HepG2 (cell line): Measurements from ENCODE around the gene KRT79. TPM values are rescaled to one million over a fixed set of nuclear protein-coding genes. Genes with fewer than 3 reads are reported as not detected.

ENCODE experiments used
- ADNP ChIP-seq: sonication (generic); formaldehyde crosslinking; IDR thresholded peaks from 2 replicates; pipeline ENCODE4 v1.4.0; 2020; ENCODE audit warnings: missing genetic modification reagents
- CBFB ChIP-seq: sonication (generic); formaldehyde crosslinking; IDR thresholded peaks from 2 replicates; pipeline ENCODE4 v1.4.0; 2020; ENCODE audit warnings: missing genetic modification reagents
- MAFF ChIP-seq: IDR thresholded peaks from 2 replicates; pipeline ENCODE4 v1.6.1; 2011; ENCODE audit warnings: low read depth, low read length, improper control_type of control experiment
- NFKB2 ChIP-seq: sonication (generic); formaldehyde crosslinking; IDR thresholded peaks from 2 replicates; pipeline ENCODE4 v1.4.0; 2020; ENCODE audit warnings: missing genetic modification reagents, borderline replicate concordance
- PCBP1 ChIP-seq: fragments of 200-400 bp; formaldehyde crosslinking; IDR thresholded peaks from 2 replicates; pipeline ENCODE4 v1.6.1; 2017; ENCODE audit warnings: mild to moderate bottlenecking, low read depth, low read length, borderline replicate concordance
- RAD21 ChIP-seq: fragments of 450-650 bp; formaldehyde crosslinking; IDR thresholded peaks from 2 replicates; pipeline ENCODE4 v1.5.0; 2020; ENCODE audit warnings: mild to moderate bottlenecking
- SRSF9 ChIP-seq: fragments of 200-400 bp; formaldehyde crosslinking; IDR thresholded peaks from 2 replicates; pipeline ENCODE4 v1.6.1; 2018; ENCODE audit warnings: borderline replicate concordance, mild to moderate bottlenecking, low read depth, low read length; ENCODE audit not compliant: insufficient read depth, poor library complexity, severe bottlenecking
- TEAD3 ChIP-seq: optimal IDR thresholded peaks from 2 replicates; pipeline ENCODE3; 2016; ENCODE audit warnings: borderline replicate concordance
- XRCC5 ChIP-seq: fragments of 200-400 bp; formaldehyde crosslinking; optimal IDR thresholded peaks from 2 replicates; pipeline ENCODE3; 2017; ENCODE audit warnings: mild to moderate bottlenecking, low read length
- ZNF3 ChIP-seq: IDR thresholded peaks from 2 replicates; pipeline ENCODE4 v1.7.0; 2017; ENCODE audit warnings: inconsistent platforms
- ZNF670 ChIP-seq: sonication (generic); formaldehyde crosslinking; IDR thresholded peaks from 2 replicates; pipeline ENCODE4 v1.8.0; 2022; ENCODE audit warnings: mild to moderate bottlenecking, missing genetic modification reagents, borderline replicate concordance
- polyA plus RNA-seq, 8 experiments: library from polyadenylated mRNA; depleted of rRNA in 3 of 8; stranded (reverse) in 7 of 8; unstranded in 1 of 8; fragments of >200 nt; fragmentation: Illumina TruSeq in 4 of 8; extraction: Trizol in 4 of 8; gene quantifications; 2 replicates each; pipeline versions ENCODE4 v1.2.1 to v1.2.3, GENCODE V29; 2011 to 2016; ENCODE audit warnings: low read depth in 4 of 8, missing spikeins in 1 of 8, mixed read lengths in 1 of 8; ENCODE audit not compliant: insufficient read depth in 1 of 8
- total RNA-seq, 5 experiments: library from RNA; depleted of rRNA; stranded (reverse); fragments of >200 nt; fragmentation: Illumina TruSeq; extraction: Trizol; gene quantifications; 2 replicates each; pipeline ENCODE4 v1.2.3, GENCODE V29; 2016; ENCODE audit warnings: low read depth in 1 of 5
- TF ChIP-seq, protein P1 (sequence below): IDR thresholded peaks from 2 replicates; pipeline ENCODE4 v1.6.1; 2016; ENCODE audit warnings: control low read depth
- TF ChIP-seq, protein P2 (sequence below): sonication (generic); formaldehyde crosslinking; IDR thresholded peaks from 2 replicates; pipeline ENCODE4 v1.4.0; 2020; ENCODE audit warnings: missing genetic modification reagents
- TF ChIP-seq, protein P3 (sequence below): sonication (generic); formaldehyde crosslinking; IDR thresholded peaks from 2 replicates; pipeline ENCODE4 v1.5.0; 2020; ENCODE audit warnings: mild to moderate bottlenecking, missing genetic modification reagents, borderline replicate concordance
- TF ChIP-seq, protein P4 (sequence below): sonication (generic); formaldehyde crosslinking; IDR thresholded peaks from 2 replicates; pipeline ENCODE4 v1.5.0; 2020; ENCODE audit warnings: missing genetic modification reagents, mild to moderate bottlenecking, borderline replicate concordance
- TF ChIP-seq, protein P5 (sequence below): sonication (generic); formaldehyde crosslinking; IDR thresholded peaks from 2 replicates; pipeline ENCODE4 v1.5.0; 2020; ENCODE audit warnings: mild to moderate bottlenecking, missing genetic modification reagents
- TF ChIP-seq, protein P6 (sequence below): sonication (generic); formaldehyde crosslinking; IDR thresholded peaks from 2 replicates; pipeline ENCODE4 v1.5.0; 2020; ENCODE audit warnings: mild to moderate bottlenecking, missing genetic modification reagents, moderate library complexity

The KRT79 gene
- total and polyA plus RNA-seq, 2 of the 13 experiments (the other 11 are each of a cell fraction or from before 2014, with no cell fraction given), result 0.09 TPM; not detected in 1

DNA sequence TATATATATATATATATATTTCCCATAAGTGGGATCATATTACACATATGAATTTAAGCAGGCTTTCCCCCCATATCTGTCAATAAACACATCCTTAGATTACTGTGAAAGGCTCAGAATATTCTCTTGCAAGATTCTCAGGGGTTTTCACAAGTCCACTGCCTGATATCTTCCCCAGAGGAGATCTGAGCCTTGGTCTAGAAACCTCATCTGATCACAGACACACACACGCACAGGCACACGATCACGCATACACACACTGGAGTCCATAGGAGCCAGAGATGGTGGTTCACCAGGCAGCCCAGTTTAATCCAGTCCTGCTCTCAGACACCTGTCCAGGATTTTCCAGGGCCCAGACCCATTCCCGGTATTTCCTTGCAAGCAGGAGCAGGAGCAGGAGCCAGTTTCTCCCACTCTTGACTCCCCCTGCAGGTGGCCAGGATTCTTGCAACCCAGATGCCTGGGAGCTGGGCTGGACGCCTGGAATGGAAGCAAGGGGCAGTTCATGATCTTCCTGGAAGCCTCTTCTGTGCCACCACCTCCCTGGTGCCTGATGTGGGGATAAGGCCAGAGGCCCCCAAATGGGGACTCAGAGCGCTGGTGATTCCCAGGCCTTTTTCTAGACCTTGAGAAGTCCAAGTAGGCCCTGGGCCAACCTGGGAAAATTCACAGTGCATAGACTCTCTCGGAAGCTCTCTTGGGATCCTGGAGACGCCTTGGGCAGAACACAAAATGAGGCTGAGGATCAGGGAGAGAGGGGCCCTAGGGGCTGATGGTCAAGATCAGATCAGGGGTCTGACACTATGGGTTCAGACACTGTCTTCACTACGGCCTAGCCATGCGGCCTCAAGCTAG lies 31.2 kb upstream of the KRT79 start (continued):
- TF ChIP-seq, protein P1, sequence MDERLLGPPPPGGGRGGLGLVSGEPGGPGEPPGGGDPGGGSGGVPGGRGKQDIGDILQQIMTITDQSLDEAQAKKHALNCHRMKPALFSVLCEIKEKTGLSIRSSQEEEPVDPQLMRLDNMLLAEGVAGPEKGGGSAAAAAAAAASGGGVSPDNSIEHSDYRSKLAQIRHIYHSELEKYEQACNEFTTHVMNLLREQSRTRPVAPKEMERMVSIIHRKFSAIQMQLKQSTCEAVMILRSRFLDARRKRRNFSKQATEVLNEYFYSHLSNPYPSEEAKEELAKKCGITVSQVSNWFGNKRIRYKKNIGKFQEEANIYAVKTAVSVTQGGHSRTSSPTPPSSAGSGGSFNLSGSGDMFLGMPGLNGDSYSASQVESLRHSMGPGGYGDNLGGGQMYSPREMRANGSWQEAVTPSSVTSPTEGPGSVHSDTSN (CRISPR knock-in tag), result no peak
- TF ChIP-seq ZNF3 (CRISPR knock-in tag) (no peak), ADNP (no peak), SRSF9 (no peak), ZNF670 (no peak), MAFF (no peak), NFKB2 (no peak), TEAD3 (CRISPR knock-in tag) (peak; percentile 64), XRCC5 (peak; percentile 90), PCBP1 (no peak), CBFB (CRISPR knock-in tag) (no peak), RAD21 (CRISPR knock-in tag) (peak; percentile 58; the same call in 1 of the 2 replicates)
- TF ChIP-seq, protein P2, sequence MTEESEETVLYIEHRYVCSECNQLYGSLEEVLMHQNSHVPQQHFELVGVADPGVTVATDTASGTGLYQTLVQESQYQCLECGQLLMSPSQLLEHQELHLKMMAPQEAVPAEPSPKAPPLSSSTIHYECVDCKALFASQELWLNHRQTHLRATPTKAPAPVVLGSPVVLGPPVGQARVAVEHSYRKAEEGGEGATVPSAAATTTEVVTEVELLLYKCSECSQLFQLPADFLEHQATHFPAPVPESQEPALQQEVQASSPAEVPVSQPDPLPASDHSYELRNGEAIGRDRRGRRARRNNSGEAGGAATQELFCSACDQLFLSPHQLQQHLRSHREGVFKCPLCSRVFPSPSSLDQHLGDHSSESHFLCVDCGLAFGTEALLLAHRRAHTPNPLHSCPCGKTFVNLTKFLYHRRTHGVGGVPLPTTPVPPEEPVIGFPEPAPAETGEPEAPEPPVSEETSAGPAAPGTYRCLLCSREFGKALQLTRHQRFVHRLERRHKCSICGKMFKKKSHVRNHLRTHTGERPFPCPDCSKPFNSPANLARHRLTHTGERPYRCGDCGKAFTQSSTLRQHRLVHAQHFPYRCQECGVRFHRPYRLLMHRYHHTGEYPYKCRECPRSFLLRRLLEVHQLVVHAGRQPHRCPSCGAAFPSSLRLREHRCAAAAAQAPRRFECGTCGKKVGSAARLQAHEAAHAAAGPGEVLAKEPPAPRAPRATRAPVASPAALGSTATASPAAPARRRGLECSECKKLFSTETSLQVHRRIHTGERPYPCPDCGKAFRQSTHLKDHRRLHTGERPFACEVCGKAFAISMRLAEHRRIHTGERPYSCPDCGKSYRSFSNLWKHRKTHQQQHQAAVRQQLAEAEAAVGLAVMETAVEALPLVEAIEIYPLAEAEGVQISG (CRISPR knock-in tag), result no peak
- TF ChIP-seq, protein P3, sequence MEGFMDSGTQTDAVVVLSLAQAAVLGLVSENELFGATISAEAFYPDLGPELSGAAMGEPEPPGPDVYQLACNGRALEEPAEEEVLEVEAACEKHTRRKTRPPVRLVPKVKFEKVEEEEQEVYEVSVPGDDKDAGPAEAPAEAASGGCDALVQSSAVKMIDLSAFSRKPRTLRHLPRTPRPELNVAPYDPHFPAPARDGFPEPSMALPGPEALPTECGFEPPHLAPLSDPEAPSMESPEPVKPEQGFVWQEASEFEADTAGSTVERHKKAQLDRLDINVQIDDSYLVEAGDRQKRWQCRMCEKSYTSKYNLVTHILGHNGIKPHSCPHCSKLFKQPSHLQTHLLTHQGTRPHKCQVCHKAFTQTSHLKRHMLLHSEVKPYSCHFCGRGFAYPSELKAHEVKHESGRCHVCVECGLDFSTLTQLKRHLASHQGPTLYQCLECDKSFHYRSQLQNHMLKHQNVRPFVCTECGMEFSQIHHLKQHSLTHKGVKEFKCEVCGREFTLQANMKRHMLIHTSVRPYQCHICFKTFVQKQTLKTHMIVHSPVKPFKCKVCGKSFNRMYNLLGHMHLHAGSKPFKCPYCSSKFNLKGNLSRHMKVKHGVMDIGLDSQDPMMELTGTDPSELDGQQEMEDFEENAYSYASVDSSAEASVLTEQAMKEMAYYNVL (CRISPR knock-in tag), result no peak
- TF ChIP-seq, protein P4, sequence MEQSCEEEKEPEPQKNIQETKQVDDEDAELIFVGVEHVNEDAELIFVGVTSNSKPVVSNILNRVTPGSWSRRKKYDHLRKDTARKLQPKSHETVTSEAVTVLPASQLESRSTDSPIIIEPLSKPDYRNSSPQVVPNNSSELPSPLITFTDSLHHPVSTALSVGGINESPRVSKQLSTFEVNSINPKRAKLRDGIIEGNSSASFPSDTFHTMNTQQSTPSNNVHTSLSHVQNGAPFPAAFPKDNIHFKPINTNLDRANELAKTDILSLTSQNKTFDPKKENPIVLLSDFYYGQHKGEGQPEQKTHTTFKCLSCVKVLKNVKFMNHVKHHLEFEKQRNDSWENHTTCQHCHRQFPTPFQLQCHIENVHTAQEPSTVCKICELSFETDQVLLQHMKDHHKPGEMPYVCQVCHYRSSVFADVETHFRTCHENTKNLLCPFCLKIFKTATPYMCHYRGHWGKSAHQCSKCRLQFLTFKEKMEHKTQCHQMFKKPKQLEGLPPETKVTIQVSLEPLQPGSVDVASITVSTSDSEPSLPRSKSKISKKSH (CRISPR knock-in tag), result no peak
- TF ChIP-seq, protein P5, sequence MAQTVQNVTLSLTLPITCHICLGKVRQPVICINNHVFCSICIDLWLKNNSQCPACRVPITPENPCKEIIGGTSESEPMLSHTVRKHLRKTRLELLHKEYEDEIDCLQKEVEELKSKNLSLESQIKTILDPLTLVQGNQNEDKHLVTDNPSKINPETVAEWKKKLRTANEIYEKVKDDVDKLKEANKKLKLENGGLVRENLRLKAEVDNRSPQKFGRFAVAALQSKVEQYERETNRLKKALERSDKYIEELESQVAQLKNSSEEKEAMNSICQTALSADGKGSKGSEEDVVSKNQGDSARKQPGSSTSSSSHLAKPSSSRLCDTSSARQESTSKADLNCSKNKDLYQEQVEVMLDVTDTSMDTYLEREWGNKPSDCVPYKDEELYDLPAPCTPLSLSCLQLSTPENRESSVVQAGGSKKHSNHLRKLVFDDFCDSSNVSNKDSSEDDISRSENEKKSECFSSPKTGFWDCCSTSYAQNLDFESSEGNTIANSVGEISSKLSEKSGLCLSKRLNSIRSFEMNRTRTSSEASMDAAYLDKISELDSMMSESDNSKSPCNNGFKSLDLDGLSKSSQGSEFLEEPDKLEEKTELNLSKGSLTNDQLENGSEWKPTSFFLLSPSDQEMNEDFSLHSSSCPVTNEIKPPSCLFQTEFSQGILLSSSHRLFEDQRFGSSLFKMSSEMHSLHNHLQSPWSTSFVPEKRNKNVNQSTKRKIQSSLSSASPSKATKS (CRISPR knock-in tag), result no peak
- TF ChIP-seq, protein P6, sequence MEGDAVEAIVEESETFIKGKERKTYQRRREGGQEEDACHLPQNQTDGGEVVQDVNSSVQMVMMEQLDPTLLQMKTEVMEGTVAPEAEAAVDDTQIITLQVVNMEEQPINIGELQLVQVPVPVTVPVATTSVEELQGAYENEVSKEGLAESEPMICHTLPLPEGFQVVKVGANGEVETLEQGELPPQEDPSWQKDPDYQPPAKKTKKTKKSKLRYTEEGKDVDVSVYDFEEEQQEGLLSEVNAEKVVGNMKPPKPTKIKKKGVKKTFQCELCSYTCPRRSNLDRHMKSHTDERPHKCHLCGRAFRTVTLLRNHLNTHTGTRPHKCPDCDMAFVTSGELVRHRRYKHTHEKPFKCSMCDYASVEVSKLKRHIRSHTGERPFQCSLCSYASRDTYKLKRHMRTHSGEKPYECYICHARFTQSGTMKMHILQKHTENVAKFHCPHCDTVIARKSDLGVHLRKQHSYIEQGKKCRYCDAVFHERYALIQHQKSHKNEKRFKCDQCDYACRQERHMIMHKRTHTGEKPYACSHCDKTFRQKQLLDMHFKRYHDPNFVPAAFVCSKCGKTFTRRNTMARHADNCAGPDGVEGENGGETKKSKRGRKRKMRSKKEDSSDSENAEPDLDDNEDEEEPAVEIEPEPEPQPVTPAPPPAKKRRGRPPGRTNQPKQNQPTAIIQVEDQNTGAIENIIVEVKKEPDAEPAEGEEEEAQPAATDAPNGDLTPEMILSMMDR (CRISPR knock-in tag), result peak; percentile 87
